SU-DHL-6 (cell line): ENCODE data around the gene CPNE5.

ENCODE experiments used
- EZH2phosphoT487 ChIP-seq: fragments of 200-600 bp; sonication (generic), shearing (Covaris generic); conservative IDR thresholded peaks from 2 replicates; pipeline ENCODE4 v1.6.1; 2018; ENCODE audit warnings: mild to moderate bottlenecking, antibody characterized with exemption, low read length, moderate library complexity, mixed read lengths
- TF ChIP-seq, protein P1 (sequence below): fragments of 200-600 bp; sonication (generic); IDR thresholded peaks from one replicate; pipeline ENCODE4 v1.5.1; 2017; ENCODE audit warnings: antibody characterized with exemption, mild to moderate bottlenecking, low read length, moderate library complexity; ENCODE audit not compliant: insufficient read depth, poor library complexity, severe bottlenecking

DNA sequence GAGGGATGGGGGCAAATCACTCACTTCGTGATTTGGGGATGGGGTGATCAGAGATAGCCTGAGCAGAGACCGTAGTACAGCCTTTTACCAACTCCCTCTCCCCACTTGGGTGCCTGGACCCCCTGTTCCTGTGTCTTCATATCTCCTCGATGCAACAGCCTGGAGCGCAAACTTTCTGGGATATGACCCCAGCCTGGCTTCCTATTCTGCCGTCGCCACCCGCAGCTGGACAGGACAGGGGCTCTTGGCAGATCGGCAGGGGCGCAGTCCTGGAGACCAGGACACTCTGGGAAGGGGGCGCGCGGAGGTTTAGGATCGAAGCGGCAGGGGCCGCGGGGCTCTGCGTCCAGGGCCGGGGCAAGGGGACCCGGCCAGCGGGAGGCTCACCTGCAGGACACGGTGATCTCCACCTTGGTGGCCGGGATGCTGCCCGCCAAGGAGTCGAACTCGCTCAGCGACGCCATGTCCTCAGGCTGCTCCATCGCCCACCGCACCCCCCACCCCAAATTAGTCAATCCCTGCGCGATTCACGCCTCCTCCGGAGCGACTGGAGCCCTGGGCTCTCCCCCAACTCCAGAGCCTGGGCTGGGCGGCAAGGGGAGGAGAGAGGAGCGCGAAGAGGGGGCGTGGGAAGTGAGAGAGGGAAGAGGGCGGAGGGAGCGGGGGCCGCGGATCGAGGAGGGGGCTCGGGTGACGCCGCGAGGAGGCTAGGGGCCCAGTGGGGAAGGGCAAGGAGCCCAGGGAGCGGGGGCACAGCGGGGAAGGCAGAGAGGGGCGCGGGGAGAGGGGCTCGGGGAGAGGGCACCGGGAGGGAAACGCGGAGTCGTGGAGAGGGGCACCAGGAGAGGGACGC is at the start of gene CPNE5:
- TF ChIP-seq, protein P1, sequence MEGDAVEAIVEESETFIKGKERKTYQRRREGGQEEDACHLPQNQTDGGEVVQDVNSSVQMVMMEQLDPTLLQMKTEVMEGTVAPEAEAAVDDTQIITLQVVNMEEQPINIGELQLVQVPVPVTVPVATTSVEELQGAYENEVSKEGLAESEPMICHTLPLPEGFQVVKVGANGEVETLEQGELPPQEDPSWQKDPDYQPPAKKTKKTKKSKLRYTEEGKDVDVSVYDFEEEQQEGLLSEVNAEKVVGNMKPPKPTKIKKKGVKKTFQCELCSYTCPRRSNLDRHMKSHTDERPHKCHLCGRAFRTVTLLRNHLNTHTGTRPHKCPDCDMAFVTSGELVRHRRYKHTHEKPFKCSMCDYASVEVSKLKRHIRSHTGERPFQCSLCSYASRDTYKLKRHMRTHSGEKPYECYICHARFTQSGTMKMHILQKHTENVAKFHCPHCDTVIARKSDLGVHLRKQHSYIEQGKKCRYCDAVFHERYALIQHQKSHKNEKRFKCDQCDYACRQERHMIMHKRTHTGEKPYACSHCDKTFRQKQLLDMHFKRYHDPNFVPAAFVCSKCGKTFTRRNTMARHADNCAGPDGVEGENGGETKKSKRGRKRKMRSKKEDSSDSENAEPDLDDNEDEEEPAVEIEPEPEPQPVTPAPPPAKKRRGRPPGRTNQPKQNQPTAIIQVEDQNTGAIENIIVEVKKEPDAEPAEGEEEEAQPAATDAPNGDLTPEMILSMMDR: no peak
- TF ChIP-seq EZH2phosphoT487: no peak
